Esophagus muscularis mucosa (tissue), 4 donors: ENCODE measurements around the gene CROCC2.

Experiments
- CTCF ChIP-seq, 3 experiments: fragments of 200-600 bp in 2 of 3; fragments of 450-650 bp in 1 of 3; sonication (generic) in 2 of 3; IDR thresholded peaks; one replicate each; pipeline ENCODE4 v1.5.1; 2017 to 2019; ENCODE audit warnings: antibody characterized with exemption in 3 of 3, mild to moderate bottlenecking in 2 of 3, moderate library complexity in 1 of 3
- EP300 ChIP-seq: sonication (generic); formaldehyde crosslinking; IDR thresholded peaks from one replicate; pipeline ENCODE4 v1.6.1; 2017; ENCODE audit warnings: antibody characterized with exemption
- POLR2A ChIP-seq: fragments of 450-650 bp; IDR thresholded peaks from one replicate; pipeline ENCODE4 v1.6.1; 2017; ENCODE audit warnings: antibody characterized with exemption, moderate library complexity, mild to moderate bottlenecking, low read depth
- POLR2AphosphoS5 ChIP-seq, 2 donors: sonication (generic); formaldehyde crosslinking; IDR thresholded peaks; one replicate each; pipeline ENCODE4 v1.6.1; 2017; ENCODE audit warnings: antibody characterized with exemption in 2 of 2

GRCh38 chr2:240983361-240983995 is 77.3 kb downstream of the CROCC2 start:
- peak; percentile 28 to 45 (median 30) for TF ChIP-seq CTCF (IDR thresholded peaks at IDR 0.05)
- TF ChIP-seq POLR2AphosphoS5 (IDR thresholded peaks at IDR 0.05), result no peak
- no peak for TF ChIP-seq EP300
- no peak for TF ChIP-seq POLR2A
